MCF 10A (cell line): Measurements from ENCODE around the gene ZNF536. TPM values are rescaled to one million over a fixed set of nuclear protein-coding genes. Genes with fewer than 3 reads are reported as not detected.
"Not testable (repeated sequence)": the region's sequence is repeated elsewhere in the genome, so short reads cannot be mapped to it uniquely, and the experiment has no call there.

Experiments used
- BruUV-seq: library from RNA; stranded (reverse); fragments of 400-500 nt; replicated peaks from 2 replicates; lab custom pipeline; 2021; lab: Mats Ljungman, UMichigan
- CTCF ChIA-PET: fragments of 300-600 bp; sonication (Branson Sonifier 250); formaldehyde crosslinking; extraction: SDS; loops from one replicate; lab custom pipeline; 2021; ENCODE audit warnings: antibody characterized with exemption, inconsistent platforms; lab: Yijun Ruan, JAX
- POLR2A ChIA-PET: fragments of 300-600, 350-650 bp; sonication (Branson Sonifier 250); formaldehyde crosslinking; extraction: SDS; loops from one replicate; lab custom pipeline; 2020; ENCODE audit warnings: antibody characterized with exemption, inconsistent platforms; lab: Yijun Ruan, JAX
- DNase-seq: peaks from one replicate; pipeline ENCODE4 v3.0.0-alpha.2; 2018; ENCODE audit not compliant: unreplicated experiment
- H3K27ac Mint-ChIP-seq: one replicate; pipeline ENCODE4 v1.8.0; 2022; ENCODE audit warnings: mild to moderate bottlenecking, low read depth, mixed read lengths; ENCODE audit not compliant: unreplicated experiment
- H3K27me3 Mint-ChIP-seq: one replicate; pipeline ENCODE4 v1.8.0; 2022; ENCODE audit warnings: mixed read lengths; ENCODE audit not compliant: insufficient read depth, unreplicated experiment
- H3K36me3 Mint-ChIP-seq: one replicate; pipeline ENCODE4 v1.8.0; 2022; ENCODE audit warnings: mild to moderate bottlenecking, moderate library complexity, mixed read lengths; ENCODE audit not compliant: insufficient read depth, unreplicated experiment
- H3K4me1 Mint-ChIP-seq: one replicate; pipeline ENCODE4 v1.8.0; 2022; ENCODE audit warnings: mixed read lengths; ENCODE audit not compliant: insufficient read depth, unreplicated experiment
- H3K4me3 Mint-ChIP-seq: one replicate; pipeline ENCODE4 v1.8.0; 2022; ENCODE audit warnings: mild to moderate bottlenecking, moderate library complexity, mixed read lengths; ENCODE audit not compliant: unreplicated experiment
- H3K9me3 Mint-ChIP-seq: one replicate; pipeline ENCODE4 v1.8.0; 2022; ENCODE audit warnings: mixed read lengths; ENCODE audit not compliant: unreplicated experiment
- intact Hi-C: fragments of 100-400 bp; cut with micrococcal nuclease; formaldehyde crosslinking; loops from 2 replicates; pipeline ENCODE4 v1.14.1; 2022
- total RNA-seq: library from RNA; stranded (reverse); gene quantifications from 2 replicates; pipeline ENCODE4 v1.2.3, GENCODE V29; 2022
- TF ChIP-seq, protein P1 (sequence below): fragments of 200-600 bp; IDR thresholded peaks from one replicate; pipeline ENCODE4 v1.8.0; 2022; ENCODE audit warnings: antibody characterized with exemption, mild to moderate bottlenecking; ENCODE audit not compliant: unreplicated experiment

The ZNF536 gene
- total RNA-seq, 1 experiment from 2014 or later, result not detected

DNA sequence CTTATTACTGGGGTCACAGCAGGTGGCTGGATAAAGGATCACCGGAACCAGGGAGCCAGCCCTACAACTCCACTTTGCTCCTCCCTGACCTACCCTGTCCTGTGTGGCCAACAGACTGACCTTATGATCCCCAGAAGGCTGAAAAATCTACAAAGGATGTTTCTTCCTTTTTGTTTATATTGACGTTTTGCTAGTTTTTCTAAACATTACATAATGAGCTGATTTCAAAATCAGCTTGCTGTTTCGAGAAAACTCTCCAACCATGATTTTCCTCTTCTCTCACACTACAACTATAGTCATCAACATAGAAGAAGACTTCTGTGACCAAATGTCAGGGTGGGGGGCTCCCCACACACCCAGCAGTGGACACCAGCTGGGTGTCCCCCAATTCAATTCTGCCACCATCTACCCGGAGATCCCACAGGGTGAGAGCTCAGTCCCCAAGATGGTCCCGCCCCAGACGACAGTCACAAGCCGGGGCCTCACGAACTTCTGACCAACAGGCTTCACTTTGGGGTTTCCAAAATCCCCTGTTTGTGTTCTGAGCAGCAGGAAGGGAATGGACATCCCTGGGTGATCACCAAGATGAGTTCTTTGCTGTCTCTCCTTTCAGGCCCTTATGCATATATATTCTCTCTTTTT lies 35.0 kb downstream of the ZNF536 start:
- H3K27ac Mint-ChIP-seq, result no peak overlapping the region
- no peak for DNase-seq
- BruUV-seq, result no TSS peak
- ChIA-PET CTCF (interaction anchor here (0.7 to 1.1 kb wide), 2 partner anchors 362 to 548 kb away, joined by 3 read pairs; no protein-coding TSS in a partner anchor), POLR2A (no interaction called here)
- peaks cover 15% of the 10 kb centered on the region for H3K9me3 Mint-ChIP-seq
- TF ChIP-seq, protein P1, sequence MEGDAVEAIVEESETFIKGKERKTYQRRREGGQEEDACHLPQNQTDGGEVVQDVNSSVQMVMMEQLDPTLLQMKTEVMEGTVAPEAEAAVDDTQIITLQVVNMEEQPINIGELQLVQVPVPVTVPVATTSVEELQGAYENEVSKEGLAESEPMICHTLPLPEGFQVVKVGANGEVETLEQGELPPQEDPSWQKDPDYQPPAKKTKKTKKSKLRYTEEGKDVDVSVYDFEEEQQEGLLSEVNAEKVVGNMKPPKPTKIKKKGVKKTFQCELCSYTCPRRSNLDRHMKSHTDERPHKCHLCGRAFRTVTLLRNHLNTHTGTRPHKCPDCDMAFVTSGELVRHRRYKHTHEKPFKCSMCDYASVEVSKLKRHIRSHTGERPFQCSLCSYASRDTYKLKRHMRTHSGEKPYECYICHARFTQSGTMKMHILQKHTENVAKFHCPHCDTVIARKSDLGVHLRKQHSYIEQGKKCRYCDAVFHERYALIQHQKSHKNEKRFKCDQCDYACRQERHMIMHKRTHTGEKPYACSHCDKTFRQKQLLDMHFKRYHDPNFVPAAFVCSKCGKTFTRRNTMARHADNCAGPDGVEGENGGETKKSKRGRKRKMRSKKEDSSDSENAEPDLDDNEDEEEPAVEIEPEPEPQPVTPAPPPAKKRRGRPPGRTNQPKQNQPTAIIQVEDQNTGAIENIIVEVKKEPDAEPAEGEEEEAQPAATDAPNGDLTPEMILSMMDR, result no peak
- peaks cover 7% of the 10 kb centered on the region for H3K36me3 Mint-ChIP-seq
- H3K4me3 Mint-ChIP-seq, result no peak overlapping the region
- no peaks in the 10 kb centered on the region for H3K27me3 Mint-ChIP-seq
- H3K4me1 Mint-ChIP-seq, result no peaks in the 10 kb centered on the region
- intact Hi-C loops, result no loop called here

DNA sequence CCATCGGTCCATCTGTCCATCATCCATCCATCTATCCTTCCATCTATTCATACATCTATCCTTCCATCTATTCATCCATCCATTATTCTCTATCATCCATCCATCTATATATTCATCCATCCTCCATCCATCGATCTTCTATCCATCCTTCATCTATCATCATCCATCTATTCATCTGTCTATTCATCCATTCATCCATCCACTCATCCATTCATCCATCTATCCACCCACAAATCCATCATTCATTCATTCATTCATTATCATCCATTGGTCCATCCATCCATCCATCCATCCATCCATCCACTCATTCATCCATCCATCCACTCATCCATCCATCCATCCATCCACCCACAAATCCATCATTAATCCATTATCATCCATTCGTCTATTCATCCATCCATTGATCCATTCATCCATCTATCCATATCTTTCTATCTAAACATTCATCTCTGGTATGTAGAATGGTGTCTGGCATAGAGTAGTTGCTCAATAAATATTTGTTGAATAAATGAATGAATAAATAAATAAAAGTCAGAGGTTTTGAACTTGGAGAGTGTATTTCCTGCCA lies 36.6 kb downstream of the ZNF536 start:
- intact Hi-C loops, result no loop called here
- BruUV-seq, result no TSS peak

DNA sequence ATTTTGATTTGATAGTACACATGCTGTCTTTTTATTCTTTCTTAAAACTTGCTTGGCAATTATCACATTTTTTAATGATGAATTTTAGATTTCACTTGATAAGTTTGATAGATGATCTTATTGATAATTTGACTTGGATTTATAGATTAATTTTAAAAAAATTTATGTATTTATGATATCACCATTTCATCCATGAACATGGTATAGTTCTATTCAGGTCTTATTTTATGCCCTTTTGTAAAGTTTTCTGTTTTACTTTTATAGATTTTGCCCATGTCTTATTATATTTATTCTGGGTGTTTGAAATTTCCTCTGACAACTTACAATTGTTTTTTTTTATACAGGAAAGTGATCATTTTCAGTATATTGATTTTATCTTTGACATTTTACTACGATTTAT lies 39.5 kb downstream of the ZNF536 start:
- POLR2A ChIA-PET, result no interaction called here
- Mint-ChIP-seq H3K27ac (no peak overlapping the region), H3K27me3 (no peaks in the 10 kb centered on the region), H3K4me3 (no peak overlapping the region), H3K36me3 (no peaks in the 10 kb centered on the region), H3K4me1 (no peaks in the 10 kb centered on the region), H3K9me3 (peaks cover 29% of the 10 kb centered on the region)
- intact Hi-C loops, result no loop called here
- CTCF ChIA-PET, result no interaction called here
- no peak for DNase-seq
- TF ChIP-seq, protein P1, result no peak
- BruUV-seq, result no TSS peak

More for the DNA sequence above, 36.6 kb downstream of the ZNF536 start:
- peaks cover 7% of the 10 kb centered on the region for H3K36me3 Mint-ChIP-seq
- POLR2A ChIA-PET, result no interaction called here
- DNase-seq, result no peak
- H3K27ac Mint-ChIP-seq, result no peak overlapping the region
- no peaks in the 10 kb centered on the region for H3K4me1 Mint-ChIP-seq
- TF ChIP-seq, protein P1, result no peak
- CTCF ChIA-PET, result no interaction called here
- H3K4me3 Mint-ChIP-seq, result no peak overlapping the region
- H3K9me3 Mint-ChIP-seq, result peaks cover 22% of the 10 kb centered on the region
- no peaks in the 10 kb centered on the region for H3K27me3 Mint-ChIP-seq

DNA sequence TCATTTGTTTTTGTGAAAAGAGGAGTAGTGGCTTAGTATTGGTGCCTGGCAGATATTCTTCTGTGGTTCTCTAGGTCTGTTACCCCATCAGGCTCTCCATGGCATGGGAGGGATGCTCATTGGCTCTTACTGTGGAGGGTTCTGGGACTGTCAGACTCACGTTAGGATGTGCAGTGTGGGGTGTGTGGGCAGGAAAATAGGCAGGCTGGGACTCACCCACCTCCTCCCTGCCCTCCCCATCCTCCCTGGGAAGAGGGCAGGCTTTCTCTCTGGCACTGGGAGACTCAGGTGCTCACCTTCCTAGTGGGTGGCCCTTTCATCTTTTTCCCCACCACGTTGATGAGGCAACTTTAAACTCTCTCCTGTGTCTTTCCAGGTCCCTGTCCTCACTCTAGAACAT lies 44.2 kb downstream of the ZNF536 start:
- H3K27ac Mint-ChIP-seq, result no peak overlapping the region
- H3K4me3 Mint-ChIP-seq, result no peak overlapping the region
- CTCF ChIA-PET, result no interaction called here
- no peaks in the 10 kb centered on the region for H3K4me1 Mint-ChIP-seq
- DNase-seq, result no peak
- TF ChIP-seq, protein P1, result no peak
- no peaks in the 10 kb centered on the region for H3K27me3 Mint-ChIP-seq
- peaks cover 23% of the 10 kb centered on the region for H3K9me3 Mint-ChIP-seq
- POLR2A ChIA-PET, result no interaction called here
- H3K36me3 Mint-ChIP-seq, result no peaks in the 10 kb centered on the region
- intact Hi-C loops, result no loop called here
- BruUV-seq, result no TSS peak

DNA sequence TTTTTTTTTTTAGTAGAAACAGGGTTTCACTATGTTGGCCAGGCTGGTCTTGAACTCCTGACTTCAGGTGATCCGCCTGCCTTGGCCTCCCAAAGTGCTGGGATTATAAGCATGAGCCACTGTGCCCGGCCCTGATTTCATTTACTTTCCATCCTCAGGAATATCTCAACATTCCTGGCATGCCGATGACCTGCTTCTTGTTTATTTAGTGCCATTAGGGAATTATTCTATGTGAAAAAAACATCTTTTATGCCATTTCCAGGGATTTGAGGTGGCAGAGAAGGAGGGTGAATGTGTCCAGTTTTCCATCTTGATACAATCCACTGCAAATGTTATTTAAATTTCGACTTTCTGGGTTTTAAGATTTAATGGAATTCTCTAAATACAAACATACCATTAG lies 45.0 kb downstream of the ZNF536 start:
- BruUV-seq, intact Hi-C loops, H3K27ac Mint-ChIP-seq, H3K36me3 Mint-ChIP-seq, DNase-seq, H3K27me3 Mint-ChIP-seq, POLR2A ChIA-PET, H3K4me3 Mint-ChIP-seq, H3K4me1 Mint-ChIP-seq: not testable (repeated sequence)
- CTCF ChIA-PET, result interaction anchor here (0.7 kb wide), 1 partner anchor 12 kb away, joined by 3 read pairs; no protein-coding TSS in a partner anchor
- peaks cover 24% of the 10 kb centered on the region for H3K9me3 Mint-ChIP-seq
